ENCODE measurements around the gene COPE. TPM values are rescaled to one million over a fixed set of nuclear protein-coding genes. Genes with fewer than 3 reads are reported as not detected.

The COPE gene
- total RNA-seq, 6 experiments from 2014 or later: 67.4 to 240 (median 97.1) TPM

- ATAC-seq: no peak
- Histone ChIP-seq H3K27ac (no peak overlapping the region), H3K27me3 (no peaks in the 10 kb centered on the region), H3K4me1 (no peaks in the 10 kb centered on the region), H3K36me3 (no peaks in the 10 kb centered on the region), H3K4me3 (no peak overlapping the region), H3K9me3 (no peaks in the 10 kb centered on the region)
- 79% methylated on average over 10 of the region's 14 CpGs for WGBS (ENCODE audit: insufficient coverage, low coverage, low lambda C conversion rate, missing lambda C conversion rate)
- DNase-seq: no peak
- TF ChIP-seq CTCF (IDR thresholded peaks at IDR 0.05): no peak
- TF ChIP-seq POLR2A (IDR thresholded peaks at IDR 0.05): no peak
- intact Hi-C loops (cut with DNase I): no loop called here
These were observed 27.7 kb upstream of the COPE start for GRCh38 chr19:18946918-18947317.

- no peak for TF ChIP-seq CTCF (IDR thresholded peaks at IDR 0.05)
- no peak for TF ChIP-seq POLR2A (IDR thresholded peaks at IDR 0.05)
- intact Hi-C loops (cut with DNase I): no loop called here
These were observed 27.1 kb upstream of the COPE start for GRCh38 chr19:18946335-18946734.

GRCh38 chr19:18945297-18945696 is 26.1 kb upstream of the COPE start:
- Histone ChIP-seq H3K36me3 (no peaks in the 10 kb centered on the region), H3K9me3 (no peaks in the 10 kb centered on the region), H3K4me3 (no peak overlapping the region), H3K27me3 (no peaks in the 10 kb centered on the region), H3K4me1 (no peaks in the 10 kb centered on the region), H3K27ac (no peak overlapping the region)
- WGBS (ENCODE audit: insufficient coverage, low coverage, low lambda C conversion rate, missing lambda C conversion rate): 93% methylated on average over 4 of the region's 9 CpGs
- ATAC-seq (no peak), DNase-seq (no peak)
- intact Hi-C loops (cut with DNase I): no loop called here
- TF ChIP-seq CTCF (IDR thresholded peaks at IDR 0.05) (no peak), POLR2A (IDR thresholded peaks at IDR 0.05) (no peak)

More at GRCh38 chr19:18946335-18946734, 27.1 kb upstream of the COPE start:
- DNase-seq (no peak), ATAC-seq (no peak)
- no peaks in the 10 kb centered on the region for H3K36me3 ChIP-seq
- H3K27me3 ChIP-seq: no peaks in the 10 kb centered on the region
- no peaks in the 10 kb centered on the region for H3K9me3 ChIP-seq
- H3K4me3 ChIP-seq: no peak overlapping the region
- no peak overlapping the region for H3K27ac ChIP-seq
- H3K4me1 ChIP-seq: no peaks in the 10 kb centered on the region

- no peaks in the 10 kb centered on the region for H3K4me1 ChIP-seq
- no peaks in the 10 kb centered on the region for H3K9me3 ChIP-seq
- WGBS (ENCODE audit: insufficient coverage, low coverage, low lambda C conversion rate, missing lambda C conversion rate): 28% methylated on average over 4 of the region's 4 CpGs
- DNase-seq (no peak), ATAC-seq (no peak)
- H3K4me3 ChIP-seq: no peak overlapping the region
- no peak for TF ChIP-seq POLR2A (IDR thresholded peaks at IDR 0.05)
- intact Hi-C loops (cut with DNase I): no loop called here
- no peaks in the 10 kb centered on the region for H3K36me3 ChIP-seq
- no peaks in the 10 kb centered on the region for H3K27me3 ChIP-seq
- H3K27ac ChIP-seq: no peak overlapping the region
These were observed 24.3 kb upstream of the COPE start for GRCh38 chr19:18943465-18943864.

GRCh38 chr19:18942692-18943091 is 23.5 kb upstream of the COPE start:
- intact Hi-C loops (cut with DNase I): no loop called here
- H3K36me3 ChIP-seq: no peaks in the 10 kb centered on the region
- no peak overlapping the region for H3K4me3 ChIP-seq
- no peak overlapping the region for H3K27ac ChIP-seq
- ATAC-seq (no peak), DNase-seq (no peak)
- H3K27me3 ChIP-seq: no peaks in the 10 kb centered on the region
- H3K9me3 ChIP-seq: no peaks in the 10 kb centered on the region
- TF ChIP-seq POLR2A (IDR thresholded peaks at IDR 0.05) (no peak), CTCF (IDR thresholded peaks at IDR 0.05) (no peak)
- 84% methylated on average over 4 of the region's 6 CpGs for WGBS (ENCODE audit: insufficient coverage, low coverage, low lambda C conversion rate, missing lambda C conversion rate)
- no peaks in the 10 kb centered on the region for H3K4me1 ChIP-seq
